Glutamatergic neuron (in vitro differentiated cells): ENCODE measurements around the gene GORAB. TPM values are rescaled to one million over a fixed set of nuclear protein-coding genes. Genes with fewer than 3 reads are reported as not detected.

Experiments
- DNase-seq: peaks from one replicate; pipeline ENCODE4 v3.0.0; 2022
- H3K27ac Mint-ChIP-seq: one replicate; pipeline ENCODE4 v1.8.0; 2020; ENCODE audit warnings: mild to moderate bottlenecking, mixed read lengths, inconsistent platforms; ENCODE audit not compliant: unreplicated experiment
- H3K27me3 Mint-ChIP-seq: one replicate; pipeline ENCODE4 v1.8.0; 2020; ENCODE audit warnings: mild to moderate bottlenecking, moderate library complexity, mixed read lengths, inconsistent platforms; ENCODE audit not compliant: unreplicated experiment
- H3K36me3 Mint-ChIP-seq: one replicate; pipeline ENCODE4 v1.8.0; 2020; ENCODE audit warnings: mild to moderate bottlenecking, mixed read lengths, inconsistent platforms; ENCODE audit not compliant: unreplicated experiment
- H3K4me1 Mint-ChIP-seq: one replicate; pipeline ENCODE4 v1.8.0; 2020; ENCODE audit warnings: mild to moderate bottlenecking, low read depth, mixed read lengths, inconsistent platforms; ENCODE audit not compliant: unreplicated experiment
- H3K4me3 Mint-ChIP-seq: one replicate; pipeline ENCODE4 v1.8.0; 2020; ENCODE audit warnings: mild to moderate bottlenecking, mixed read lengths, inconsistent platforms; ENCODE audit not compliant: unreplicated experiment
- H3K9me3 Mint-ChIP-seq: one replicate; pipeline ENCODE4 v1.8.0; 2020; ENCODE audit warnings: mild to moderate bottlenecking, moderate library complexity, mixed read lengths, inconsistent platforms; ENCODE audit not compliant: unreplicated experiment
- total RNA-seq: library from RNA; stranded (reverse); fragmentation: NEBNext Ultra II Directional; extraction: Animal tissue kit (Norgen Biotek cat#: 25700); gene quantifications from one replicate; pipeline ENCODE4 v1.2.1, GENCODE V29; 2021; ENCODE audit not compliant: unreplicated experiment
- TF ChIP-seq, protein P1 (sequence below): fragments of 200-600 bp; sonication (generic); IDR thresholded peaks from one replicate; pipeline ENCODE4 v1.5.0; 2021; ENCODE audit not compliant: partially characterized antibody, unreplicated experiment

GORAB gene
- total RNA-seq, 1 donor from 2014 or later = 9.1 TPM

DNA sequence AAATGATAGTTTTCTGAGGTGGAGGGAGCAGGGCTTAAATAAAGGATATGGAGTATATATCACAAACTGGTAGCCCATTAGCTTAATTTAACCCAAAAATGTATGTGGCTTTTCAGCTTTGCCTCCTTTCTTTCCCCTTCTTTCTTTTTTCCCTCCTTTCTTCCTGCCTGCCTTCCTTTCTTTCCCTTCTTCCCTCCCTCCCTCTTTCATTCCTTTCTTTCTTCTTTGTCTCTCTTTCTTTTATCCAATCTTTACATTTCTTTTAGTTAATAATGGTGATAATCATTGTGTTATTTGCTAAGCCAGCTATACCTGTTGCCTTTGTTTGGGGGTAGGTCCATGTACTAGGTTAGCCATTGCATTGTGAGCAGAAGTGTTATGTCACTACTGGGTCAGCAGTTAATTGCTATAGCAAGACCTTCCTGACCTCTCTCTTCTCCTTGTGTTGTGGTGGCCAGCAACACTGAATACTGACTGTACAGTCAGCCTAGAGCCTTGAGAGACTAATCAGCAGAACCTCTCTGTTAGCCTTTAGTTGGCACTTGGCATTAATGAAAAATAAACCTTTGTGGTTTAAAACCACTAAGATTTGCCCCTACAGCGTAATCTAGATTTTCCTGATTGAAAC, 5.1 kb downstream of the GORAB start:
- Mint-ChIP-seq H3K4me3 (no peak overlapping the region), H3K27me3 (no peaks in the 10 kb centered on the region), H3K36me3 (no peaks in the 10 kb centered on the region), H3K27ac (no peak overlapping the region), H3K9me3 (no peaks in the 10 kb centered on the region), H3K4me1 (no peaks in the 10 kb centered on the region)
- no peak for DNase-seq
- TF ChIP-seq, protein P1, sequence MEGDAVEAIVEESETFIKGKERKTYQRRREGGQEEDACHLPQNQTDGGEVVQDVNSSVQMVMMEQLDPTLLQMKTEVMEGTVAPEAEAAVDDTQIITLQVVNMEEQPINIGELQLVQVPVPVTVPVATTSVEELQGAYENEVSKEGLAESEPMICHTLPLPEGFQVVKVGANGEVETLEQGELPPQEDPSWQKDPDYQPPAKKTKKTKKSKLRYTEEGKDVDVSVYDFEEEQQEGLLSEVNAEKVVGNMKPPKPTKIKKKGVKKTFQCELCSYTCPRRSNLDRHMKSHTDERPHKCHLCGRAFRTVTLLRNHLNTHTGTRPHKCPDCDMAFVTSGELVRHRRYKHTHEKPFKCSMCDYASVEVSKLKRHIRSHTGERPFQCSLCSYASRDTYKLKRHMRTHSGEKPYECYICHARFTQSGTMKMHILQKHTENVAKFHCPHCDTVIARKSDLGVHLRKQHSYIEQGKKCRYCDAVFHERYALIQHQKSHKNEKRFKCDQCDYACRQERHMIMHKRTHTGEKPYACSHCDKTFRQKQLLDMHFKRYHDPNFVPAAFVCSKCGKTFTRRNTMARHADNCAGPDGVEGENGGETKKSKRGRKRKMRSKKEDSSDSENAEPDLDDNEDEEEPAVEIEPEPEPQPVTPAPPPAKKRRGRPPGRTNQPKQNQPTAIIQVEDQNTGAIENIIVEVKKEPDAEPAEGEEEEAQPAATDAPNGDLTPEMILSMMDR = no peak

DNA sequence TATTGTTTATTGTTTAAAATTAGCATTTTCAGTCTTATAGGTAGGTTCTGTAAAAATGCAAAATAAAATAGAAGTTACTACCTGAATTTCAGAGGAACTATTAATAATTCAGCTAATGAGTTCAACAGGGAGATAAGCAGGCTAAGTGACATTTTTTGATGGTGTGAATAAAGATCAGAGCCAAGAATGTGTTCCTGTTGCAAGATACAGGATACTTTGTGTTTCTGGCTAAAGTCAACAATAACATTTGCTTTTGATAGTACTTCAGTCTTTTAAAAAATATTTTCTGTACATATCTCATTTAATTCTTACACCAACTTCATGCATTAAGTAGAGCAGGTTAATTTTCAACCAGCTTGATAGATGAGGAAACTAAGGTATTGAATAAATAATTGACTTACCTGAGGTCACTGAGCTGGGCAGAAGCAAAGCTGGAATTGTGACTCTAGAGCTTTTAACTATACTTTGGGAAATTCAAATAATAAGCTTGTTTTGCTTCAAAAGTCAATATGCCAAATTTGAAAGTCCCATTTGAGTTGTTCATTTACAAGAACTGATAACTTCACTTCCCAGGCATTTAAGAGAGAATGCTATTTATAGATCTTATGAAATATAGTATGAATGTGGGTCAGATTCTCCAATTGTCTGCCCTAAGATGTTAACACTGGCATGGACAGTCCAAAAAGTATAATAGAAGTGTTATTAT, 6.0 kb downstream of the GORAB start:
- Mint-ChIP-seq H3K27ac (no peak overlapping the region), H3K4me1 (no peaks in the 10 kb centered on the region), H3K27me3 (no peaks in the 10 kb centered on the region), H3K36me3 (no peaks in the 10 kb centered on the region), H3K9me3 (no peaks in the 10 kb centered on the region), H3K4me3 (no peak overlapping the region)
- TF ChIP-seq, protein P1 = no peak
- no peak for DNase-seq

DNA sequence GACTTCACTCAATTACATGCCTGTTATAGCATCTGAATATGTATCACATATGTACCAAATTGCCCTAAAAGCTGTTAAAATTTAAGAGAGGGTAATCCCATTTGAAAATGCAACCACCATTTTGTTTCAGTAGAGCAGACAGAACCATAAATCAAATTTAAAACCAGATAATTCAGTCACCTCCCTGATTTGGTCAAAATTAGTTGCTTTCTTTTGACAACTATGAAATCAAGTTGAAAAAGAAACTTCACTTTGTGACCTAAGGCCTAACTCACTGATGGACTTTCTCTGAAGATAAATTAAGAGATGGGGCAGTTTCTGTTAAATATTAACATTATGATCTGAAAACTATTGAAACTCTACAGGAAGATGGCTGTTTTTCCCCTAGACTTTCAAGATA, 6.7 kb downstream of the GORAB start:
- Mint-ChIP-seq H3K27me3 (no peaks in the 10 kb centered on the region), H3K27ac (no peak overlapping the region), H3K36me3 (no peaks in the 10 kb centered on the region), H3K9me3 (no peaks in the 10 kb centered on the region), H3K4me3 (no peak overlapping the region), H3K4me1 (no peaks in the 10 kb centered on the region)
- TF ChIP-seq, protein P1 = no peak
- no peak for DNase-seq

DNA sequence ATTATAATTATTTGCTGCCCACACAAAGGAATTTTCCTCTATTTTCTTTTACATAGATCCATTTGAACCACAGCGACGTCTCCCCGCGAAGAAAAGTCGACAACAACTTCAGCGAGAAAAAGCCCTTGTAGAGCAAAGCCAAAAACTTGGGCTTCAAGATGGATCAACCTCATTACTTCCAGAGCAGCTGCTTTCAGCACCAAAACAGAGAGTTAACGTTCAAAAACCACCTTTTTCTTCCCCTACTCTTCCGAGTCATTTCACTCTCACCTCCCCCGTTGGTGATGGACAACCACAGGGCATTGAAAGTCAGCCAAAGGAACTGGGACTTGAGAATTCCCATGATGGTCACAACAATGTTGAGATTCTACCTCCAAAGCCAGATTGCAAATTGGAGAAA, 7.2 kb downstream of the GORAB start:
- no peaks in the 10 kb centered on the region for H3K27me3 Mint-ChIP-seq
- no peak overlapping the region for H3K4me3 Mint-ChIP-seq
- no peak overlapping the region for H3K27ac Mint-ChIP-seq
- no peaks in the 10 kb centered on the region for H3K4me1 Mint-ChIP-seq
- TF ChIP-seq, protein P1 = no peak
- H3K36me3 Mint-ChIP-seq = no peaks in the 10 kb centered on the region
- no peaks in the 10 kb centered on the region for H3K9me3 Mint-ChIP-seq
- DNase-seq = no peak

DNA sequence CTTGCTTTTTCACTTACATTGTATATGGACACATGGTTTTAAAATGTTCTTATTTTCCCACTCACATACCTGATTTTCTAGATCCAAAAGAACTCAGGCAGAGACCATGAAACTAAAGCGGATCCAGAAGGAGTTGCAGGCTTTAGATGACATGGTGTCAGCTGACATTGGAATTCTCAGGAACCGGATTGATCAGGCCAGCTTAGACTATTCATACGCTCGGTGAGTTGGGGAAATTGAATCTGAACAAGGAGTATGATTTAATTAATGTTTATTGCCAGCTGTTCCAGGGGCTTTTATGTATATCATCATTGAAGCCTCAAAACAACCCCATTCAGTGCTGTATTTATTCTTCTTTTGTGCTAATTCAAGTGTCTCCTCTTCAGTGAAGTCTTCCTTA, 12.7 kb downstream of the GORAB start:
- no peak overlapping the region for H3K4me3 Mint-ChIP-seq
- DNase-seq = no peak
- H3K9me3 Mint-ChIP-seq = no peaks in the 10 kb centered on the region
- TF ChIP-seq, protein P1 = no peak
- no peaks in the 10 kb centered on the region for H3K4me1 Mint-ChIP-seq
- H3K27ac Mint-ChIP-seq = no peak overlapping the region
- no peaks in the 10 kb centered on the region for H3K27me3 Mint-ChIP-seq
- no peaks in the 10 kb centered on the region for H3K36me3 Mint-ChIP-seq
